HG03521 (cell line): Measurements from ENCODE around the gene COG2.
"Not testable (repeated sequence)": the region's sequence is repeated elsewhere in the genome, so short reads cannot be mapped to it uniquely, and the experiment has no call there.

Experiments
- ATAC-seq: cut with Tn5 transposase; IDR thresholded peaks from one replicate; pipeline ENCODE4 v1.9.1; 2021; ENCODE audit warnings: mild to moderate bottlenecking, moderate library complexity; ENCODE audit not compliant: unreplicated experiment

Gene COG2

DNA sequence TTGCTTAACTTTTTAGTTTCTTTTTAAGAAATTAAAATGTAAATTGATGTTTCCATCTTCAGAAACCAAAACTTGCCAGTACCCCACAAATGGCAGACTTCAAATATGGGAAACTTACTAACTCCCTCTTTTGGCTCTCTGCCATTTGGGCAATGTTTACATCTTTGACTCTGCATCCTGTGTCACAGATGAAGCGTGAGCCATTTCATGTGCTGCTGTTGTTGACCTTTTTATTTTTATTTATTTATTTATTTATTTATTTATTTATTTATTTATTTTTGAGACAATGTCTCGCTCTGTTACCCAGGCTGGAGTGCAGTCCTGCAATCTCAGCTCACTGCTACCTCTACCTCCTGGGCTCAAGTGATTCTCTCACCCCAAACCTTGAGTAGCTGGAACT is 16.0 kb upstream of the COG2 start:
- no peak for ATAC-seq

DNA sequence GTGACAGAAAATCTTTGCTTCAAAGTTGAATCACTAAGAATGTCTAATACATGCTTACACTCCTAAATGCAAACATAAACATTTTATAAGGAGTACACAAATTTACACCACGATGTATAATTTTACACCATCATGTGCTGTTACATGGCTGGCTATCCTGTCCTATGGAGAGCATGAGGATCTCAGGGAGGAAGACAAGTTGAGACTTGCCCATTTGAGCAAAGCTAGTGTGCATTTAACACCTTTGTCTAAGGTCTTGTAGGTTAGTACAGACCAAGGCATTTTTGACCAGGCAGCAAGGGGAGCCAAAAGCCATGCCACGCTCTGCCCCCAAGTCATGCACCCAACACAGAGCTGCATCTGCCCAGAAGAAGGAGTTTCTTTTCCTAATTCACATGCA is 14.5 kb upstream of the COG2 start:
- no peak for ATAC-seq

DNA sequence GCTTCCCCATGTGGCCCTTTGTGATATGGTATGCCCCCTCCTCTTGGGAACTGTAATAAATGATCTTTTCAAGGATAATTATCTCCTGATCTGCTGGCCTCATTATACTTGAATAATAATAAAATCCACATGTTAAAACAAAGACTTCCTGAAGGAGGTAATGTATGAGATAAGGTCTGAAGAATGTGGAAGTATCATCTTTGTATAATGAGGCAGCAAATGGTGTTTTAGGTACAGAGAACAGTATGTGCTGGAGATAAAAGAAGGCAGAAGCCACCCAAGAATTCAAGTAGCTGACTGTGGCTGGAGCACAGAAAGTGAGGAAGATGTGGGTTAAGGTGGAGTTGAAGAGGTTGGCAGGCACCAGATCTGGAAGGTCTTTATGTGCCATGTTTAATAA is 12.8 kb upstream of the COG2 start:
- ATAC-seq = no peak

DNA sequence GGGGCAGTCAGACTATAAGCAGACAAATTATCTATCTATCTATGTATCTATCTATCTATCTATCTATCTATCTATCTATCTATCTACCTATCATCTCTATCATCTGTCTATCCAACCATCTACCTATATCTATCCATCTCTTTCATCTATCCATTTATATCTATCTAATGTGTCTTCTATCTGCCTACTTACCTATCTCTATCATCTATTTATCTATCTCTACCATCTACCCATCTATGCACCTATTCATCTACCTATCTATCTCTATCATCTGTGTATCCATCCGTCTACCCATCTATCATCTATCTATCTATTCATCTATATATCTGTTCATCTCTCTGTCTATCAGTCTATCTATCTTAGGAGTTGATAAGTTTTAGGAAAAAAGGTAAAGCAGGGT is 10.8 kb upstream of the COG2 start:
- ATAC-seq = no peak

DNA sequence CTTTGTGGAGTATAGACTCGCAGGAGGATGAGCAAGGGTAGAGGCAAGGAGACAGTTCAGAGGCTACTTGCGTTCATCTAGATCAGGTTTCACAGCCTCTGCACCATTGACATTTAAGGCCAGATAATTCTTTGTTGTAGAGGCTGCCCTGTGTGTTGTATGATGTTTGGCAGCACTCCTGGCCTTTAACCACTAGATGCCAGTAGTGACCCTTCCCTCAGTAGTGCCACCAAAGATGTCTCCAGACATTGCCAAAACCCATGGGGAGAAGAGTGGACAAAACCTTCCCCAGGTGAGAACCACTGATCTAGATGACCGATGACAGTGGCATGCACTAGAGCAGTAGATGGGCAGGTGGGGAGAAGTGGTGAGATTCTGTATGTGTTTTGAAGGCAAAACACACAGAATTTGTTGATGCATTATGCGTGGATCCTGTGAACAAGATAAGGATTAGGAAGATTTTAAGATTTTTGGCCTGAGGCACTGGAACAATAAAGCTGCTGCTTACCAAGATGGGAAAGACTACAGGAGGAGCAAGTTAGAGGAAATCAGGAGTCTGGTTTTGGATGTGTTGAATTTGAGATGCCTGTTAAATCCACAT is 9.9 kb upstream of the COG2 start:
- no peak for ATAC-seq

DNA sequence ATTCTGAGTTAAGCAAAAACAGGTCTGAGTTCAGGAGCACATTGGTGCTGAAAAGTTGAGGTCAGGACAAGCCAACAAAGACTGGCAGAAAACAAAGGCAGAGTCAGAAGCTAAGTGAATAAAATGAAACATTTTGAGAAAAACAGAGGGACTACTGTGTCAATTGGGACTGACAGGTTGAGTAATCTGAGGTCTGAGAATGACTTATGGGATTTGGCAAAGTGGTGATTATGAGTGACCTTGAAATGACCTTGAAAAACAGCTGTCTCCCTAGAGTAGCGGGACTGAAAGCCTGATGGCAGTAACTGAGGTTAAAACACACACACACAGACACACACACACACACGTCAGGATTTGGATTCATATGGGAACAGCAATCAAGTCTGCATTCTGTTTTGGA is 8.8 kb upstream of the COG2 start:
- ATAC-seq = no peak

DNA sequence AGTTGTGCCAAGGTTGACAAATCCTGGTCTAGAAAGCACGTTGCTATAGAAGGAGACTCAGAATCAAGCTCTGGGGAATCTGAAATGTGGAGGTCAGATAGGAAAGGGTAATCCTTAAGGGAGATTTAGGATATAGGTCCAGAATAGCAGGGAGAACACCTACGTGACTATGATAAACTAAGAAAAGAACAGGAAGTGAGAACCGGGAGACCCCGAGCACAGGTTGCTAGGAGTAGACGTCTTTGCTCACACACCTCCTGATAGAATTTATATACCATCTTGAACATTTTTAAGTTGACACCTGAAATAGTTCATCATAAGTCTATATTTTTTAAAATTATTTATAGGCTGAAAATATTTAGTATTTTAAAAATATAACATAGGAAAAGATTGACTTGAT is 7.9 kb upstream of the COG2 start:
- no peak for ATAC-seq

DNA sequence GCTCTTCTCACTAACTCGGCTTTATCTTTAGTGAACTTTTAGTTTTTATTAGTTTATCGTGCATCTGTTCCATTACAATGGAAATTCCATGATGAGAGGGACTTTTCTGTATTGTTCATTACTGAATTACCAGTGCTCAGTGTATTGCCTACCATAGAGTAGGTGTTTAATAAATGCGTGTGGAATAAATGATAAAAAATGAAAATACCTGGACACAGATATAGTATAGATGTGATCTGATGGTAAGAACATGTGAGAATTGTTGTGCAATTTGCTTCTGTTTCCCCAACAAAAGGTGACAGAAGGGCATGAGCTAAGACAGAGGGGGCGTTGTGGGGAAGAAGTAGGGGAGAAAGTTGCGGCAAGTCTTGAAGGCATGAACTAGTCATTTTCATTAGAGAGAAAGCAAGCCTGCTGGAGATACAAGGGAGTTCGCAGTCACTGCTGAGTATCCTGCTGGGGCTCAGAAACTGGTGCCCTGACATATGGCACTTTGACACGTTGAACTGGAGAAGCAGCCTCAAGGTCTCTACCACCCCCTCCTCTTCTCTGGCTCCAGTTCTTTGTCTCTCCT is 5.6 kb upstream of the COG2 start:
- ATAC-seq = no peak

DNA sequence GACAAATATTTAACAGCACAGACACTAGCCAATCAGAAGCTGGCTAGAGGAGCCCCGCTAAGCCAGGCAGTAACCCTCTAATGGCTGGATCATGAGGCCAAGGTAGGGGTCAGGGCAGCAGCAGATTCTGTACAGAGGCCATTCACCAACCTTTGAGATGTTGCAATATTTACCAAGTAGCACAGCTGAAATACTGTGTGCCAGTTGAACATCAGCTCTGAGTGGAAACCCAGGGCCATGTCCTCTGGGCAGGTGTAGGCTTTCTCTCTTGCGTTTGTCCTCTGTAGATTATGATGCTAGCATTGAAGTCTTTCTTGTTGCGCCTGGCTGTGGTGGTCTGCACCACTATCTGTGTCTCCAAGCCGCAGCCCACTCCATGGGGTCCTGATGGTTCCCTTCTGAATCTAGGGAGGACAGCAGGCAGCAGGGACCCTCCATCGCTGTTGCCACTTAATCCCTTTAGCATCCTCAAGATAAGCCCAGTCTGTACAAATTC is 2.5 kb upstream of the COG2 start:
- no peak for ATAC-seq

DNA sequence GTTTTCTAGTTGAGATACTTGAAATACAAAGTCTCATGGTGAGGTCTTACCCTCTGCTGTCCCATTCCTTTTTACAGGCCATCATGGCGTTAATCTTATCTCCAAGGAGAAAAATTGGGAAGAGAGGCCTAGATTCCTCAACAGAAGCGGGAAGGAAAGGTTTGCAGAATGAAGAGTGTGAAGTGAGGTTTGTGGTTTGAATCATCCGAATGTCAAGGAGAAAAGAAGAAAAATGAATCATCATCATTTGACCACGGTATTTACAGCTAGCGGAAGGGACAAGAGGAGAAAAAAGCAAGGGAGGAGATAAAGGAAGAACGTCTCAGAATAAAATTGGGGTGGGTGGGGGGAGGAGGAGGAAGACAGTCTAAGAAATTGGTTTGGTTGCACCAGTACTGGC is 935 bp upstream of the COG2 start:
- no peak for ATAC-seq

DNA sequence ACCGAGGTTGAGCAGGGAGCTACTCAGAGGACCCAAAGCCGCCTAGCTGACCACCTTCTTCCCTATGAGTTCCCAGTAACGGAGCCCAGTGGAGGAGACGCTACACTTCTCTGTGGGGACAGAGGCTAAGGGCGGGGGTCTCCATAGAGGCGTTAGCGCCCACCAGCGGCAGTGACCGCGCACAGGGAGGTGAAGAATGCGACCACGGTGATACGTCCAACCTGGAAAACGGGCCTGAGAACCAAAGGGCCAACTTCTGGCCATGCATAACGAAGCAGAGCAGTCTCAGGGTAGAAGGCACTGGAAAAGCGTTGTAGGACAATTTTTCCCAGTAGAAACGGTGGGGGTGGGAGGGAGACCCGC is 400 bp upstream of the COG2 start:
- ATAC-seq = no peak

DNA sequence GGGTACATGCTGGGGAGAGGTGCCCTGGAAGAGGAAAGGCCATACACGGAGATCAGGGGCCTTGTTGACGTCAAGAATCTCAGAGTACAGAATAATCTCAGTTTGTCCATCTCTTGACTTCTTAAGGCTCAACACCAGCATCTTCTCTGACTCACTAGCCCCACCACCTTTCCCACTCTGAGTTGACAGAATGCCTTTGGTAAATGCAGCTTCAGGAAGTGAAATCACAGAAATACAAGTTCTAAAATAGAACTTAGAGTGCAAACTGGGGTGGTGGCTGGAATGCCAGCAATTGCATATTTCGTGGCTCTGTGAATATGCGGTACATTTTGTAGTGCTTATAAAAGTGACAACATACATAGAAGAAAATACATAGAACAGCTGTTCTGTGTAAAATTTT is 1.6 kb downstream of the COG2 start:
- ATAC-seq = no peak

DNA sequence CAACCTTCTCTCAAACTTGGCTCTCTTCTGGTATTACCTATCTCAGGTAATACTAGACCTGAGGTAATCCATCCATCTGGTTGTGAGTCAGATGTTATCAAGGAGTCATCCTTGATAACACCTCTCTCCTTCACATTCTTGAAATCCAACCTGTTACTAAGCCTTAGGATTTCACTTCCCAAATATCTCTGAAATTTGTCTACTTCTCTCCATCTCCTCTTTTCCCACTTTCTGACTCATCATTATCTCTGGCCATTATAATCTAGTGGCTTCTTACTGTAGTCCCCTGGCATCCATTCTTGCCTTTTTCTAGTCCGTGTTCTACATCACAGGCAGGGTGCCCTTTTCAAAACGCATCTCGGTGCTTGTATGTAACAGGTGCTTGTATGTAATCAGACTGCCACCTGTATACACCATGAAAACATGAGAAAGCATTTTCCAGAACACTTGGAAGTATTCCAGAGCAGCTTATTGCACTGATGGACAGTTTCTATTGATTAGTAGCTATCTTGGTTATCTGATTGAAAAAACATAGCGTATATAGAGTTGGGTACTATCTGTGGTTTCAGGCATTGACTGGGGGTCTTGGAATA is 4.5 kb downstream of the COG2 start:
- no peak for ATAC-seq

DNA sequence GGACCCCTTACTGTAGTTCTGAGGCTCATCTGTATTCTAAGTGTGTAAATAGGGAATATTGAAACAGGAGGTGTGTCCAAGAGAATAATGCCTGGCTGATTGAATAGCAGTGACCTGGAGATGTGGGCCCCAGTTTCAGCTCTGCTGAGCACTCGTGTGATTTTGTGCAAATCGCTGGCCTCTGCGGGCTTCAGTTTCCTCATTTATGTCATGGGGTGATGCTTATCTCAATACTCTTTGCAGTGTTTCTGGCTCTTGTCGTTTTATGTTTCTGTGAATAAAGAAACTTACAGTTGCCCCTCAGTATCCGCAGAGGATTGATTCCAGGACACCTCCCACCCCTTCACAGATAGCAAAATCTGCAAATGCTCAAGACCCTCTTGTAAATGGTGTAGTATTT is 5.0 kb downstream of the COG2 start:
- no peak for ATAC-seq

DNA sequence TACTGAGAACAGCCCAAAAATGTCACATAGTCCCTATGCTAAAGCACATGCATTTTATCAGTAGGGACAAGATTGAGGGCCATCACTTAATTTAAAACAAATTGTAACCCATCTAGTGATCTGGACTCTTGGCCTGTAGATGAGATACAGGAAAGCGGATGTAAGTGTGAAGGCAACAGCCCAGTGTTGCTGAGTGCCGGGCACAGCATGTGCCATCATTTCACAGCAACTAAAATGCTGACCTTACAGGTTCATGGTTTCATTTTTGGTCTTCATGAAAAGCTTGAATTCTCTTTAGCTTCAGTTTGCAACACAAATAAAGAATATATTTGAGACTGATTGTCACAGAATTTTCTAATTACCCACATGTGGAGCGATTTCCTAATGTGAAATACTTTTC is 5.8 kb downstream of the COG2 start:
- no peak for ATAC-seq

DNA sequence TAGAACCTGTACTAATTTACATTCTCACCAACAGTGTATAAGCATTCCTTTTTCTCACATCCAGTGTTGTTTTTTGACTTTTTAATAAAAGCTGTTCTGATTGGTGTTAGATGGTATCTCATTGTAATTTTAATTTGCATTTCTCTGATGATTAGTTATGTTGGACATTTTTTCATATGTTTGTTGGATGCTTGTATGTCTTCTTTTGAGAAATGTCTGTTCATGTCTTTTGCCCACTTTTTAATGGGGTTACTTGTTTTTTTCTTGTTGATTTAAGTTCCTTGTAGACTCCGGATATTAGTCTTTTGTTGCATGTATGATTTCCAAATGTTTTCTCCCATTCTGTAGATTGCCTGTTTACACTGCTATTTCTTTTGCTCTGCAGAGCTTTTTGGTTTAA is 8.0 kb downstream of the COG2 start:
- ATAC-seq = no peak

DNA sequence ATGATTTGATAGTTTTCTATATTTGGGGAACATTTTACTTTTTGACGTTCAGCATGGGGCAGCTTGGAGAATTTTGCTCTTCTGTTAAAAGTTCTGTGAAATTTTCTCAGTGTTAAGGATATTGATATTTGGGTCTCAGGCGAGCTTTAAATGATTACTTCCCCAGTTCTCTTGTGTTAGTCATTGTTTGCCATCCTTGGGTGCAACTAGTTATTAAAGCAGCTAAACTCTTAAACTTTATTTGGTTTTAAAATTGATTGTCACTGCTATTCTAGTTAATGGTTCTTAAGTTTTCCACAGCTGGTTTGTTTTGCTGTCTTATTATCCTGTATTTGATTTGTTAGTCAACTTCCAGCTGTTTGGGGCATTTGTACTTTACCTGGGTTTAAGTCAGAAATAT is 9.0 kb downstream of the COG2 start:
- no peak for ATAC-seq

DNA sequence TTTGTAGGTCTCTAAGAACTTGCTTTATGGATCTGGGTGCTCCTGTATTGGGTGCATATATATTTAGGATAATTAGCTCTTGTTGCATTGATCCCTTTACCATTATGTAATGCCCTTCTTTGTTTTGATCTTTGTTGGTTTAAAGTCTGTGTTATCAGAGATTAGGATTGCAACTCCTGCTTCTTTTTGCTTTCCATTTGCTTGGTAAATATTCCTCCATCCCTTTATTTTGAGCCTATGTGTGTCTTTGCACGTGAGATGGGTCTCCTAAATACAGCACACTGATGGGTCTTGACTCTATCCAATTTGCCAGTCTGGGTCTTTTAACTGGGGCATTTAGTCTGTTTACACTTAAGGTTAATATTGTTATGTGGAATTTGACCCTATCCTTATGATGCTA is 14.4 kb downstream of the COG2 start:
- not testable (repeated sequence) for ATAC-seq

DNA sequence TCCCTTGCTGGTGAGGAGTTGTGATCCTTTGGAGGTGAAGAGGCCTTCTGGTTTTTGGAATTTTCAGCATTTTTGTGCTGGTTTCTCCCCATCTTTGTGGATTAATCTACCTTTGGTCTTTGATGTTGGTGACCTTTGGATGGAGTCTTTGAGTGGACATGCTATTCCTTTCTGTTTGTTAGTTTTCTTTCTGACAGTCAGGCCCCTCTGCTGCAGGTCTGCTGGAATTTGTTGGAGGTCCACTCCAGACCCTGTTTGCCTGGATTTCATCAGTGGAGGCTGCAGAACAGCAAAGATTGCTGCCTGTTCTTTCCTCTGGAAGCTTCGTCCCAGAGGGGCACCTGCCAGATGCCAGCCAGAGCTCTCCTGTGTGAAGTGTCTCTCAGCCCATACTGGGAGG is 15.8 kb downstream of the COG2 start:
- ATAC-seq = not testable (repeated sequence)

DNA sequence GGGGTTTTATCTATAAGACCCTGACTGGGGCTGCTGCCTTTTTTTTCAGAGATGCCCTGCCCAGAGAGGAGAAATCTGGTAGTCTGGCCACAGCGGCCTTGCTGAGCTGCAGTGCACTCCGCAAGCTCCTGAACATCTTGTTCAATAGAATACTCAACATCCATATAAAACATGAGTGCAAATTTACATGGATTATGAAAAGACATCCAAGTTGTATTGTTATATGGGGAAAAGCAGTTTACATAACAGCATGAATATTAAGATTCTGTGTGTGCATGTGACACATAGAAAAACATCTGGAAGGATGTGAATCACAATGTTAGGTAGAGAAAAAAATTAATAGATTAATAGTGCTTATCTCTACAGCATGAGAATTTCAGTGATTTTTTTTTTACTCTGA is 16.4 kb downstream of the COG2 start:
- no peak for ATAC-seq

DNA sequence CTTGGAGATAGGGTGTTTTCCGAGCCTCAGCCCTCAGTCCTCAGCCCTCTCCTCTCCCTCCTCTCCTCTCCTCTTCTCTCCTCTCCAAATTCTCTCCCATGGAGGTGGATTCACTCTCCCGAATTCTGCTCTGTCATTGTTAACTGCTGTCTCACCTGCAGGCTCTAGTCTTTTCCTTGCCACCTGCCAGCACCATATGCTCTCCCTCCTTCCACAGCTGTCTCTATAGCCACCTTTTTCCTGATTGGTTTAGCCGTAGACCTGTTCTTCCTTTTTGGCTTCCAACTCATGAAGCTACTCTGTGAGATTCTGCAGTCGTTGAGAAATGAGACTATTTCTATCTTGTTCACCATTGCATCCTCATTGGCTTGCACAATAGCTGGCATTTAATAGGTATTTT is 19.7 kb downstream of the COG2 start:
- ATAC-seq = no peak

DNA sequence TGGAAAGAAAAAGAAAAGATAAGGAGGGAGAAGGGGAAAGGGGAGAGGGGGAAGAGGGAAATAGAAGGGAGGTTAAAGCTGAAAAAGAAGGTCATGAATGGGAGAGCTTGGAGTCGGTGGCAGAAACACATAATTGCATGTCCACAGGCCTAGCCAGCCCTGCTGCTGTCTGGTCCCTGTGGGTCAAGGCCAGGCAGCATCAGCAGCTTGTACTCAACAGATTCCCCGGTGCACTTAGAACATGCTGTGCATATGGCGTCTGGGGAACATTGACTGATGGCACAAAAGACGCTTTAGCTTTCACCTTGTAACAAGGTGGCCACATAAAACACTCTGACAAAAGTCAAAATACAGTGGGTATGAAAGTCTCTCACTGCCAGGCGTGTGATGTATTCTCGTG is 25.9 kb downstream of the COG2 start:
- ATAC-seq = no peak

DNA sequence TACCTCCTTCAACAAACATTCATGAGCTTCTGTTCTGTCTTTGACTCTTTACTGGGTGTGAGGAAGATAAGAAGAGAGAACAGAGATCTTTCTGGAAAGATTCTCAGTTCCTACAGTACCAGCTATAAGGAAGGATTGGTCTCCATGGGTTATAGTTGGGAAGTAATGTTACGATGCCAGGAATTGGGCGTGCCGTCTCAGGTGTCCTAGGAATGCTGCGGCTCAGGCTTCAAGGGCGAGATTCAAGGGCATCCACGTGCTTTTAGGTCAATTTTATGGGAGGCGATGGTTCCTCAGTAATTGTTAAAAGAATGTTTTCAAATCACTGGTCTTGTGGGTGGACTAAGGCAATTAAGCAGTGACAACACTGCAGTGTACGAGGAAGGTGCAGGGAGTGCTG is 27.3 kb downstream of the COG2 start:
- ATAC-seq = no peak
